HEK293 (cell line): ENCODE measurements around the gene SAMD4A.

Experiments used
- CTCF ChIA-PET: fragments of 350-600 bp; formaldehyde crosslinking; extraction: SDS; loops from one replicate; lab custom pipeline; 2021; ENCODE audit warnings: antibody characterized with exemption; lab: Yijun Ruan, JAX
- POLR2A ChIA-PET: fragments of 300-600 bp; formaldehyde crosslinking; extraction: SDS; loops from one replicate; lab custom pipeline; 2020; ENCODE audit warnings: antibody characterized with exemption, inconsistent platforms; lab: Yijun Ruan, JAX
- H3K27ac ChIP-seq: fragments of 200-500 bp; sonication (Bioruptor generic); 2 replicates; pipeline ENCODE4 v1.5.1; 2014; ENCODE audit warnings: low read depth, low read length, control low read depth, inconsistent platforms; ENCODE audit errors: extremely low read depth
- H3K36me3 ChIP-seq, 2 experiments: fragments of 200-500 bp in 1 of 2; sonication (Bioruptor generic) in 1 of 2; 1 replicate in 1 of 2; 2 replicates in 1 of 2; pipeline ENCODE4 v1.5.1; 2014 to 2017; ENCODE audit warnings: inconsistent platforms in 2 of 2, low read length in 2 of 2; ENCODE audit not compliant: control insufficient read depth in 2 of 2, insufficient read depth in 1 of 2
- H3K4me1 ChIP-seq: fragments of 200-500 bp; sonication (Bioruptor generic); 2 replicates; pipeline ENCODE4 v1.5.1; 2014; ENCODE audit warnings: mild to moderate bottlenecking, low read length, inconsistent platforms; ENCODE audit not compliant: control insufficient read depth, insufficient read depth
- H3K4me3 ChIP-seq: 2 replicates; pipeline ENCODE4 v1.5.1; 2011; ENCODE audit warnings: low read depth, mild to moderate bottlenecking, control low read depth, low read length, moderate library complexity
- H3K9me3 ChIP-seq: fragments of 200-500 bp; sonication (Bioruptor generic); 2 replicates; pipeline ENCODE4 v1.5.1; 2014; ENCODE audit warnings: low read depth, low read length, inconsistent platforms; ENCODE audit not compliant: control insufficient read depth, insufficient read depth
- HOXA7 ChIP-seq: sonication (generic); formaldehyde crosslinking; IDR thresholded peaks from 2 replicates; pipeline ENCODE4 v1.8.1; 2022; ENCODE audit warnings: missing genetic modification reagents, borderline replicate concordance
- OVOL3 ChIP-seq: fragments of 450-650 bp; formaldehyde crosslinking; IDR thresholded peaks from 2 replicates; pipeline ENCODE4 v1.5.1; 2016; ENCODE audit warnings: missing biosample characterization, missing genetic modification characterization
- SP3 ChIP-seq: fragments of 450-650 bp; formaldehyde crosslinking; IDR thresholded peaks from 2 replicates; pipeline ENCODE4 v1.5.1; 2016; ENCODE audit warnings: missing biosample characterization, missing genetic modification characterization
- TRIM28 ChIP-seq: IDR thresholded peaks from 2 replicates; pipeline ENCODE4 v1.6.1; 2011; ENCODE audit warnings: low read length, control low read depth, borderline replicate concordance
- ZFHX2 ChIP-seq: fragments of 450-650 bp; formaldehyde crosslinking; conservative IDR thresholded peaks from 2 replicates; pipeline ENCODE4 v1.5.1; 2016; ENCODE audit warnings: missing biosample characterization, missing genetic modification characterization
- ZFP37 ChIP-seq: fragments of 450-650 bp; formaldehyde crosslinking; IDR thresholded peaks from 2 replicates; pipeline ENCODE4 v1.5.1; 2016; ENCODE audit warnings: missing biosample characterization, missing genetic modification characterization
- ZNF311 ChIP-seq: fragments of 450-650 bp; formaldehyde crosslinking; IDR thresholded peaks from 2 replicates; pipeline ENCODE4 v1.5.1; 2017; ENCODE audit warnings: missing biosample characterization, missing genetic modification characterization, borderline replicate concordance
- ZNF423 ChIP-seq: fragments of 450-650 bp; formaldehyde crosslinking; IDR thresholded peaks from 2 replicates; pipeline ENCODE4 v1.5.1; 2016; ENCODE audit warnings: missing biosample characterization, missing genetic modification characterization
- ZNF433 ChIP-seq: fragments of 450-650 bp; formaldehyde crosslinking; IDR thresholded peaks from 2 replicates; pipeline ENCODE4 v1.5.1; 2016; ENCODE audit warnings: missing biosample characterization, missing genetic modification characterization, low read depth
- ZNF664 ChIP-seq: fragments of 450-650 bp; formaldehyde crosslinking; IDR thresholded peaks from 2 replicates; pipeline ENCODE4 v1.5.1; 2016; ENCODE audit warnings: missing biosample characterization, missing genetic modification characterization
- ZNF777 ChIP-seq: fragments of 450-650 bp; formaldehyde crosslinking; IDR thresholded peaks from 2 replicates; pipeline ENCODE4 v1.5.1; 2017; ENCODE audit warnings: missing biosample characterization, missing genetic modification characterization, borderline replicate concordance
- ZNF792 ChIP-seq: fragments of 450-650 bp; formaldehyde crosslinking; IDR thresholded peaks from 2 replicates; pipeline ENCODE4 v1.5.1; 2016; ENCODE audit warnings: missing biosample characterization, missing genetic modification characterization
- ZSCAN23 ChIP-seq: fragments of 450-650 bp; formaldehyde crosslinking; IDR thresholded peaks from 2 replicates; pipeline ENCODE4 v1.5.1; 2016; ENCODE audit warnings: missing biosample characterization, missing genetic modification characterization
- TF ChIP-seq, protein P1 (sequence below): fragments of 450-650 bp; formaldehyde crosslinking; IDR thresholded peaks from 2 replicates; pipeline ENCODE4 v1.5.1; 2016; ENCODE audit warnings: missing biosample characterization, missing genetic modification characterization
- TF ChIP-seq, protein P2 (sequence below): fragments of 450-650 bp; IDR thresholded peaks from 2 replicates; pipeline ENCODE4 v1.5.1; 2018; ENCODE audit warnings: missing biosample characterization, missing genetic modification characterization
- TF ChIP-seq, protein P3 (sequence below): fragments of 450-650 bp; IDR thresholded peaks from 2 replicates; pipeline ENCODE4 v1.5.1; 2018; ENCODE audit warnings: missing biosample characterization, mild to moderate bottlenecking, missing genetic modification characterization
- TF ChIP-seq, protein P4 (sequence below): fragments of 450-650 bp; formaldehyde crosslinking; IDR thresholded peaks from 2 replicates; pipeline ENCODE4 v1.5.1; 2017; ENCODE audit warnings: missing biosample characterization, missing genetic modification characterization
- TF ChIP-seq, protein P5 (sequence below): fragments of 450-650 bp; formaldehyde crosslinking; IDR thresholded peaks from 2 replicates; pipeline ENCODE4 v1.5.1; 2016; ENCODE audit warnings: missing biosample characterization, missing genetic modification characterization

Gene SAMD4A

DNA sequence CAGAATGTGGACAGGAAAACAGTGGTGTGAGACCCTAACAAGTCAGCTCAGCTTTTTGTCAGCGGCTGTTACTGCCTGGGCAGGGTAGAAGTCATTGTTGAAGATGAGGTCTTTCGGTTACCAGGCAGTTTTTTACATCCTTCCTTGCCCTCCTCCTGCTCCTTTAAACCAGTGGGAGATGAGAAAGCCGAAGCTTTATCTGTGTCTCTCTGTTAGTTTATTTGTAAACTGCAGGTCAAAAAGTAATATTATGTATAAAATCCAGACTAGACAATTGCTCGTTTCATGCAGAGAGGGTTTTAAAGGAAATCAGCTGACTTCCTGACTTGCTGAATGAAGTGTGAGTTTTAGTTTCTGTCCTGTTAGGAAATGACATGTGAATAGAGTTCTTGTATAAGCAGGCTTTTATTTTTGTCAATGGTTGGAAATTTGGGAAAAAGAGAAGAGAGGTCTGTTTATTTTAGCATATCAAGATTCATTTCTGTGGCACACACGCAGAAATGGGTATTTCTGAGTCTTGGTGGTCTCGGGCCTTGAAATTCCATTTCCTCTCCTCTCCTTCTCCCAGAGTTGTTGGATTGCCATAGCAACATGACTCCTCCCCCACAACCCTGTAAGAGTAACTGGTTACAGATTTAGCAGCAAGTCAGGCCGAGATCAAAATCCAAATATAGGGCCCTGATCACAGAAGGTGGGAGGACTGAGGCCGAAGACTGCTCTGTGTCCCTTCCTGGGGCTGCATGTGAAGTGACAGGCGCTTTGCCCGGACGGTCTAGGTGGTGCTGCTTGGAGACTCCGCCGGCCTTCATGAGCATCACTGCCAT is 60.8 kb downstream of the SAMD4A start:
- ChIA-PET POLR2A (interaction anchor here (0.9 kb wide), 1 partner anchor 59 kb away, joined by 3 read pairs; no protein-coding TSS in a partner anchor), CTCF (interaction anchor here (1.5 kb wide), 1 partner anchor 15 kb away, joined by 4 read pairs; no protein-coding TSS in a partner anchor)
- Histone ChIP-seq H3K27ac (no peak overlapping the region), H3K4me3 (no peak overlapping the region), H3K4me1 (peaks cover 9% of the 10 kb centered on the region), H3K36me3 (no peaks in the 10 kb centered on the region), H3K9me3 (no peaks in the 10 kb centered on the region)
- no peak for TF ChIP-seq ZNF311 (tag by site-specific recombination)
- no peak for TF ChIP-seq ZNF423 (tag by site-specific recombination)
- TF ChIP-seq SP3: no peak
- TF ChIP-seq ZFP37: no peak
- TF ChIP-seq ZNF777 (tag by site-specific recombination): no peak
- TF ChIP-seq OVOL3 (tag by site-specific recombination): no peak
- TF ChIP-seq ZNF433 (tag by site-specific recombination): no peak
- TF ChIP-seq, protein P1, sequence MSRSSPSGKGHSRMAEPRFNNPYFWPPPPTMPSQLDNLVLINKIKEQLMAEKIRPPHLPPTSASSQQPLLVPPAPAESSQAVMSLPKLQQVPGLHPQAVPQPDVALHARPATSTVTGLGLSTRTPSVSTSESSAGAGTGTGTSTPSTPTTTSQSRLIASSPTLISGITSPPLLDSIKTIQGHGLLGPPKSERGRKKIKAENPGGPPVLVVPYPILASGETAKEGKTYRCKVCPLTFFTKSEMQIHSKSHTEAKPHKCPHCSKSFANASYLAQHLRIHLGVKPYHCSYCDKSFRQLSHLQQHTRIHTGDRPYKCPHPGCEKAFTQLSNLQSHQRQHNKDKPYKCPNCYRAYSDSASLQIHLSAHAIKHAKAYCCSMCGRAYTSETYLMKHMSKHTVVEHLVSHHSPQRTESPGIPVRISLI (tag by site-specific recombination): no peak
- TF ChIP-seq, protein P2, sequence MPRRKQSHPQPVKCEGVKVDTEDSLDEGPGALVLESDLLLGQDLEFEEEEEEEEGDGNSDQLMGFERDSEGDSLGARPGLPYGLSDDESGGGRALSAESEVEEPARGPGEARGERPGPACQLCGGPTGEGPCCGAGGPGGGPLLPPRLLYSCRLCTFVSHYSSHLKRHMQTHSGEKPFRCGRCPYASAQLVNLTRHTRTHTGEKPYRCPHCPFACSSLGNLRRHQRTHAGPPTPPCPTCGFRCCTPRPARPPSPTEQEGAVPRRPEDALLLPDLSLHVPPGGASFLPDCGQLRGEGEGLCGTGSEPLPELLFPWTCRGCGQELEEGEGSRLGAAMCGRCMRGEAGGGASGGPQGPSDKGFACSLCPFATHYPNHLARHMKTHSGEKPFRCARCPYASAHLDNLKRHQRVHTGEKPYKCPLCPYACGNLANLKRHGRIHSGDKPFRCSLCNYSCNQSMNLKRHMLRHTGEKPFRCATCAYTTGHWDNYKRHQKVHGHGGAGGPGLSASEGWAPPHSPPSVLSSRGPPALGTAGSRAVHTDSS (tag by site-specific recombination): no peak
- no peak for TF ChIP-seq HOXA7 (CRISPR knock-in tag)
- TF ChIP-seq ZNF792 (tag by site-specific recombination): no peak
- TF ChIP-seq, protein P3, sequence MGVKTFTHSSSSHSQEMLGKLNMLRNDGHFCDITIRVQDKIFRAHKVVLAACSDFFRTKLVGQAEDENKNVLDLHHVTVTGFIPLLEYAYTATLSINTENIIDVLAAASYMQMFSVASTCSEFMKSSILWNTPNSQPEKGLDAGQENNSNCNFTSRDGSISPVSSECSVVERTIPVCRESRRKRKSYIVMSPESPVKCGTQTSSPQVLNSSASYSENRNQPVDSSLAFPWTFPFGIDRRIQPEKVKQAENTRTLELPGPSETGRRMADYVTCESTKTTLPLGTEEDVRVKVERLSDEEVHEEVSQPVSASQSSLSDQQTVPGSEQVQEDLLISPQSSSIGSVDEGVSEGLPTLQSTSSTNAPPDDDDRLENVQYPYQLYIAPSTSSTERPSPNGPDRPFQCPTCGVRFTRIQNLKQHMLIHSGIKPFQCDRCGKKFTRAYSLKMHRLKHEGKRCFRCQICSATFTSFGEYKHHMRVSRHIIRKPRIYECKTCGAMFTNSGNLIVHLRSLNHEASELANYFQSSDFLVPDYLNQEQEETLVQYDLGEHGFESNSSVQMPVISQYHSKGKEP (tag by site-specific recombination): no peak
- TF ChIP-seq, protein P4, sequence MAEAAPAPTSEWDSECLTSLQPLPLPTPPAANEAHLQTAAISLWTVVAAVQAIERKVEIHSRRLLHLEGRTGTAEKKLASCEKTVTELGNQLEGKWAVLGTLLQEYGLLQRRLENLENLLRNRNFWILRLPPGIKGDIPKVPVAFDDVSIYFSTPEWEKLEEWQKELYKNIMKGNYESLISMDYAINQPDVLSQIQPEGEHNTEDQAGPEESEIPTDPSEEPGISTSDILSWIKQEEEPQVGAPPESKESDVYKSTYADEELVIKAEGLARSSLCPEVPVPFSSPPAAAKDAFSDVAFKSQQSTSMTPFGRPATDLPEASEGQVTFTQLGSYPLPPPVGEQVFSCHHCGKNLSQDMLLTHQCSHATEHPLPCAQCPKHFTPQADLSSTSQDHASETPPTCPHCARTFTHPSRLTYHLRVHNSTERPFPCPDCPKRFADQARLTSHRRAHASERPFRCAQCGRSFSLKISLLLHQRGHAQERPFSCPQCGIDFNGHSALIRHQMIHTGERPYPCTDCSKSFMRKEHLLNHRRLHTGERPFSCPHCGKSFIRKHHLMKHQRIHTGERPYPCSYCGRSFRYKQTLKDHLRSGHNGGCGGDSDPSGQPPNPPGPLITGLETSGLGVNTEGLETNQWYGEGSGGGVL (tag by site-specific recombination): no peak
- TF ChIP-seq, protein P5, sequence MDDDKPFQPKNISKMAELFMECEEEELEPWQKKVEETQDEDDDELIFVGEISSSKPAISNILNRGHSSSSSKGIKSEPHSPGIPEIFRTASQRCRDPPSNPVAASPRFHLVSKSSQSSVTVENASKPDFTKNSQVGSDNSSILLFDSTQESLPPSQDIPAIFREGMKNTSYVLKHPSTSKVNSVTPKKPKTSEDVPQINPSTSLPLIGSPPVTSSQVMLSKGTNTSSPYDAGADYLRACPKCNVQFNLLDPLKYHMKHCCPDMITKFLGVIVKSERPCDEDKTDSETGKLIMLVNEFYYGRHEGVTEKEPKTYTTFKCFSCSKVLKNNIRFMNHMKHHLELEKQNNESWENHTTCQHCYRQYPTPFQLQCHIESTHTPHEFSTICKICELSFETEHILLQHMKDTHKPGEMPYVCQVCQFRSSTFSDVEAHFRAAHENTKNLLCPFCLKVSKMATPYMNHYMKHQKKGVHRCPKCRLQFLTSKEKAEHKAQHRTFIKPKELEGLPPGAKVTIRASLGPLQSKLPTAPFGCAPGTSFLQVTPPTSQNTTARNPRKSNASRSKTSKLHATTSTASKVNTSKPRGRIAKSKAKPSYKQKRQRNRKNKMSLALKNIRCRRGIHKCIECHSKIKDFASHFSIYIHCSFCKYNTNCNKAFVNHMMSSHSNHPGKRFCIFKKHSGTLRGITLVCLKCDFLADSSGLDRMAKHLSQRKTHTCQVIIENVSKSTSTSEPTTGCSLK (tag by site-specific recombination): no peak
- no peak for TF ChIP-seq ZNF664
- TF ChIP-seq TRIM28: no peak
- TF ChIP-seq ZSCAN23: no peak
- TF ChIP-seq ZFHX2 (tag by site-specific recombination): no peak
